ENCODE measurements around the gene NCBP3.

The NCBP3 gene

DNA sequence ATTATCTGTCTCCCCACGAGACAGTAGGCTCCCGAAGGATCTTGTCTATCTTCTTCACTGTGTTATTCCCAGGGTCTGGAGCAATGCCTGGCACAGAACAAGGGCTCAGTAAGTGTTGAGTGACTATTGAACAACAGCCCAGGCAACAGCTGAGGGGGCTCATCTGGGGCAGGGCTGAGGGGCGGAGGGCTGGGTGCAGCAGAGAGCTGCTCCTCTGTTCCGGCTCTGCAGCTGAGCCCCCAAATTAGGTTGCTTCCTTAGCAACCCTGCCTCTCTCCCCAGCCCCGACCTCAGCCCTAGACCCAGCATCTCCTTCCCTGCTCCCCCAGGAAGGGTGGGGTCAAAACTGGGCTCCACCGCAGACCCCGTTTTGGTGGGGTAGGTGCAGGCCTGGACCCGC is 77.3 kb downstream of the NCBP3 start:
- H3K79me2 ChIP-seq (ENCODE audit: control insufficient read depth, insufficient read depth, low read length, unreplicated experiment), result no peaks in the 10 kb centered on the region
- no peaks in the 10 kb centered on the region for H3K27me3 ChIP-seq (ENCODE audit: insufficient read depth, low read length)
- H3K27ac ChIP-seq (ENCODE audit: low read depth, low read length), result no peak overlapping the region
- no peak overlapping the region for H2AFZ ChIP-seq (ENCODE audit: low read length, unreplicated experiment)
- H3K4me1 ChIP-seq (ENCODE audit: control insufficient read depth, insufficient read depth, low read length, unreplicated experiment), result peaks cover 7% of the 10 kb centered on the region
- no peaks in the 10 kb centered on the region for H3K36me3 ChIP-seq (ENCODE audit: insufficient read depth, low read length)
- no peak overlapping the region for H3K4me3 ChIP-seq (ENCODE audit: low read depth, low read length)

DNA sequence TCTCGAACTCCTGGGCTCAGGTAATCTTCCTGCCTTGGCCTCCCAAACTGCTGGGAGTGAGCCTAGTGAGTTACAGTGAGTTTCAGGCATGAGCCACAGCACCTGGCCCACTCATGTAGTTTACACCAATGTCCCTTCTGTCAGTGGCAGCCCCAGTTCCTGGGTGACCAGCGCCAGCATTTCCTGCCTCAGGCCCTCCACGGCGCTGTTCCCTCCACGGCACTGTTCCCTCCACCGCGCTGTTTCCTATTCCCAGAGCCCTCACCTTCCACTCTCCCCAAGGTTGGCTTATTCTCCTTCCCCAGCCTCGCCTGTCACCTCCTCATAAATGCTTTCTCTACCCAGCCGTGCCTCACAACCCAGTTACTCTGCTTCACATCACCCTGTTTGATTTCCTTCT is 77.7 kb downstream of the NCBP3 start:
- H3K27ac ChIP-seq (ENCODE audit: low read depth, low read length), result no peak overlapping the region
- H2AFZ ChIP-seq (ENCODE audit: low read length, unreplicated experiment), result no peak overlapping the region
- no peaks in the 10 kb centered on the region for H3K36me3 ChIP-seq (ENCODE audit: insufficient read depth, low read length)
- H3K4me3 ChIP-seq (ENCODE audit: low read depth, low read length), result no peak overlapping the region
- H3K4me1 ChIP-seq (ENCODE audit: control insufficient read depth, insufficient read depth, low read length, unreplicated experiment), result peaks cover 3% of the 10 kb centered on the region
- no peaks in the 10 kb centered on the region for H3K79me2 ChIP-seq (ENCODE audit: control insufficient read depth, insufficient read depth, low read length, unreplicated experiment)
- H3K27me3 ChIP-seq (ENCODE audit: insufficient read depth, low read length), result no peaks in the 10 kb centered on the region

DNA sequence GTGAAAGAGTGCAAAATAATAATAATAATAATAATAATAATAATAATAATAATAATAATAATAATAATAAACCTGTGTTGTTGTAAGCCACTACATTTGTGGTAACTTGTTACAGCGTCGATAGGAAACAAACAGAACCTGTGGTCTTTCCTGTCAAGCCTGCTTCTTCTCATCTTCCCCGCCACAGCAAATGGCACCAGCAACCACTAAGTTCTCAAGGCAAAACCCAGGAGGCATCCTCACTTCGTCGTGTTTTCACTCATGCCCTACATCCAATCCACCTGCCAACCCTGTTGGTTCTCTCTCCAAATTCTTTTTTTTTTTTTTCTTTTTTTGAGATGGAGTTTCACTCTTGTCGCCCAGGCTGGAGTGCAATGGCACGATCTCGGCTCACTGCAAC is 79.3 kb downstream of the NCBP3 start:
- H3K27me3 ChIP-seq (ENCODE audit: insufficient read depth, low read length), result no peaks in the 10 kb centered on the region
- H3K27ac ChIP-seq (ENCODE audit: low read depth, low read length), result no peak overlapping the region
- H3K79me2 ChIP-seq (ENCODE audit: control insufficient read depth, insufficient read depth, low read length, unreplicated experiment), result no peaks in the 10 kb centered on the region
- H3K4me1 ChIP-seq (ENCODE audit: control insufficient read depth, insufficient read depth, low read length, unreplicated experiment), result no peaks in the 10 kb centered on the region
- H2AFZ ChIP-seq (ENCODE audit: low read length, unreplicated experiment), result no peak overlapping the region
- H3K4me3 ChIP-seq (ENCODE audit: low read depth, low read length), result no peak overlapping the region
- H3K36me3 ChIP-seq (ENCODE audit: insufficient read depth, low read length), result no peaks in the 10 kb centered on the region

DNA sequence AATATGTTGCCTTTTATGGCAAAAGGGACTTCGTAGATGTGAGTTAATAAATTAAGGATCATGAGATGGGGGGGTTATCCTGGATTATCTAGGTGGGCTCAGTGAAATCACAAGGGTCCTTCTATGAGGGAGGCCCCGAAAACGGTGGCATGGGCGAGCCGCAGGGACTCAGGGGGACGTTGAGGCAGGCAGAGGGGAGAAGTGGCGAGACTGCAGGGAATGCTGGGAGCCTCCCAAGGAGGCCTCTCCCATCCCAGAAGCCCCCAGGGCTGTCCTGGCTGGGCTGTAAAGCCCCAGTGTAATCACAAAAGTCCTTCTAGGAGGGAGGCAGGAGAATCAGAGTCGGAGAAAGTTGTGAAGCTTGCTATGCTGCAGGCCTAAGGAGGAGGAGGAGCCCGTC is 80.1 kb downstream of the NCBP3 start:
- H3K79me2 ChIP-seq (ENCODE audit: control insufficient read depth, insufficient read depth, low read length, unreplicated experiment), result no peaks in the 10 kb centered on the region
- no peaks in the 10 kb centered on the region for H3K27me3 ChIP-seq (ENCODE audit: insufficient read depth, low read length)
- no peak overlapping the region for H2AFZ ChIP-seq (ENCODE audit: low read length, unreplicated experiment)
- H3K4me1 ChIP-seq (ENCODE audit: control insufficient read depth, insufficient read depth, low read length, unreplicated experiment), result no peaks in the 10 kb centered on the region
- no peak overlapping the region for H3K27ac ChIP-seq (ENCODE audit: low read depth, low read length)
- H3K36me3 ChIP-seq (ENCODE audit: insufficient read depth, low read length), result no peaks in the 10 kb centered on the region
- H3K4me3 ChIP-seq (ENCODE audit: low read depth, low read length), result no peak overlapping the region

DNA sequence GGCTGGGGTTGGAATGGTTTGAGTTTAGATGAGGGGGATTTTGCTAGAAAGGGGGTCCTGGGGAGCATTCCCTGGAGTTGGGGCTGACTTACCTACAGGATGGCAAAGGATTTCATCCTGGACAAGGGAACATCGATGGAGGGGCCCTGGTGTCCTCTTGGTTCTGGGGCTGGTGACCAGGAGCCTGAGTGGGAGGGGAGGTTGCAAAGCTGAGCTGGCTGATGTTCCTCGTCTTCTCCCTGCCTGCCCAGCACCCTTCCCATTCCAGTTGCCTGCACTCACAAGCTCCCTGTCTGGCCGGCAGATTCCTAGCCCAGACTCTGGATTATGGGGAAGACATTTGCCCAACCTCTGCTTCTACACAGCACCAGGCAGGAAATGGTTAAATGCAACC is 82.3 kb downstream of the NCBP3 start:
- H3K79me2 ChIP-seq (ENCODE audit: control insufficient read depth, insufficient read depth, low read length, unreplicated experiment), result no peaks in the 10 kb centered on the region
- no peaks in the 10 kb centered on the region for H3K36me3 ChIP-seq (ENCODE audit: insufficient read depth, low read length)
- no peaks in the 10 kb centered on the region for H3K4me1 ChIP-seq (ENCODE audit: control insufficient read depth, insufficient read depth, low read length, unreplicated experiment)
- no peak overlapping the region for H3K27ac ChIP-seq (ENCODE audit: low read depth, low read length)
- no peak overlapping the region for H3K4me3 ChIP-seq (ENCODE audit: low read depth, low read length)
- H2AFZ ChIP-seq (ENCODE audit: low read length, unreplicated experiment), result no peak overlapping the region
- no peaks in the 10 kb centered on the region for H3K27me3 ChIP-seq (ENCODE audit: insufficient read depth, low read length)

DNA sequence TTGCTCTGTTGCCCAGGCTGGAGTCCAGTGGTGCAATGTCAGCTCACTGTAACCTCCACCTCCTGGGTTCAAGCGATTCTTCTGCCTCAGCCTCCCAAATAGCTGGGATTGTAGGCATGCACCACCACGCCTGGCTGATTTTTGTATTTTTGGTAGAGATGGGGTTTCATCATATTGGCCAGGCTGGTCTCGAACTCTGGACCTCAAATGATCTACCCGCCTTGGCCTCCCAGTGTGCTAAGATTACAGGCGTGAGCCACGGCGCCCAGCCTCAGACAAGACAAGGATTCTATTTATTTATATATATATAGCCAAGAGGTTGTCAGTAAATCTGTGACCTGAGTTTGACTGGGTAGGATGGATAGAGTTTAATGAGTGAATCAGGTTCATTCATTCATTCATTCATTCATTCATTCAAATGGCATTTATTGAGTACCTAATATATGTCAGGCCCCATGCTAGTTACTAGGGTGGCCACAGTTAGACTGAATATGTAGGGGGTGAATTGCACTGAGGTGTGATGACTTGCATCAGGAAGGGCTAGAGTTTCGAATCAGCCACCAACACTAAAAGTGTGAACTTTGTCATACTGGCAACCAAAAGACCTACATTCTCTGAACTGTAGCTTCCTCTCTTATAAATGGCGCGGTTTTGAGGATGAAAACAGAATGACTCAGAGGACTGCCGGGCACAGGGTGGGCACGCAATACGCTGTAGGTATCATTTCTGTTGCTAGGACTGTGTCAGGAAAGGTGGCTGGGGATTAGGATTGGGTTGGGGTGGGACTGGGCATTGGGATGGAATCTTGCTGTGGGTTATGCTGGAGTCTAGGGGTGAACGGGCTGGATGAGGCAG is 82.9 kb downstream of the NCBP3 start:
- Histone ChIP-seq H3K79me2 (ENCODE audit: control insufficient read depth, insufficient read depth, low read length, unreplicated experiment) (no peaks in the 10 kb centered on the region), H3K27me3 (ENCODE audit: insufficient read depth, low read length) (no peaks in the 10 kb centered on the region), H3K4me1 (ENCODE audit: control insufficient read depth, insufficient read depth, low read length, unreplicated experiment) (no peaks in the 10 kb centered on the region), H3K27ac (ENCODE audit: low read depth, low read length) (no peak overlapping the region), H3K4me3 (ENCODE audit: low read depth, low read length) (no peak overlapping the region), H3K36me3 (ENCODE audit: insufficient read depth, low read length) (no peaks in the 10 kb centered on the region), H2AFZ (ENCODE audit: low read length, unreplicated experiment) (no peak overlapping the region)

DNA sequence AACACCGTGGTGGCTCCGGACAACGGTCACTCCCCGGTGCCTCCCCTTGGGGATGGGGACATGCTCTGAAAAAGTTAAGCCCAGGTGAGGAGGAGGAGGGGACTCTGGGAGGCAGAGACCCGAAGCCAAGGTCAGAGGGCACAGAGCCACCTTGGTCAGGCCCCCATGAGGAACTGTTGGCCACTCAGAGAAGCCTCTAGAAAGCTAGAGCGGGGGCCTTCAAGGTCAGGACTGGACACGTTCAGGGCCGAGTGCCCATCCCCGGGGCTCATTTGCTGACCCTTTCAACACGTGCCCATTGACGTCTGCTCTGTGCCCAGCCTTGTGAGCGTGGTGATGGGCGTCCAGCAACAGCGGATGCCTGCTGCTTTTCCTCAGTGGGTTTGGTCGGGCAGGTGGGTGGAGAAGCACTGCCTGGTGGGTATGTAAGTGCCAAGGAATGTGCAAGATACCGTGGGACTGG is 84.1 kb downstream of the NCBP3 start:
- H3K79me2 ChIP-seq (ENCODE audit: control insufficient read depth, insufficient read depth, low read length, unreplicated experiment), result no peaks in the 10 kb centered on the region
- no peak overlapping the region for H2AFZ ChIP-seq (ENCODE audit: low read length, unreplicated experiment)
- H3K27me3 ChIP-seq (ENCODE audit: insufficient read depth, low read length), result no peaks in the 10 kb centered on the region
- no peak overlapping the region for H3K27ac ChIP-seq (ENCODE audit: low read depth, low read length)
- H3K4me3 ChIP-seq (ENCODE audit: low read depth, low read length), result no peak overlapping the region
- no peaks in the 10 kb centered on the region for H3K36me3 ChIP-seq (ENCODE audit: insufficient read depth, low read length)
- no peaks in the 10 kb centered on the region for H3K4me1 ChIP-seq (ENCODE audit: control insufficient read depth, insufficient read depth, low read length, unreplicated experiment)

DNA sequence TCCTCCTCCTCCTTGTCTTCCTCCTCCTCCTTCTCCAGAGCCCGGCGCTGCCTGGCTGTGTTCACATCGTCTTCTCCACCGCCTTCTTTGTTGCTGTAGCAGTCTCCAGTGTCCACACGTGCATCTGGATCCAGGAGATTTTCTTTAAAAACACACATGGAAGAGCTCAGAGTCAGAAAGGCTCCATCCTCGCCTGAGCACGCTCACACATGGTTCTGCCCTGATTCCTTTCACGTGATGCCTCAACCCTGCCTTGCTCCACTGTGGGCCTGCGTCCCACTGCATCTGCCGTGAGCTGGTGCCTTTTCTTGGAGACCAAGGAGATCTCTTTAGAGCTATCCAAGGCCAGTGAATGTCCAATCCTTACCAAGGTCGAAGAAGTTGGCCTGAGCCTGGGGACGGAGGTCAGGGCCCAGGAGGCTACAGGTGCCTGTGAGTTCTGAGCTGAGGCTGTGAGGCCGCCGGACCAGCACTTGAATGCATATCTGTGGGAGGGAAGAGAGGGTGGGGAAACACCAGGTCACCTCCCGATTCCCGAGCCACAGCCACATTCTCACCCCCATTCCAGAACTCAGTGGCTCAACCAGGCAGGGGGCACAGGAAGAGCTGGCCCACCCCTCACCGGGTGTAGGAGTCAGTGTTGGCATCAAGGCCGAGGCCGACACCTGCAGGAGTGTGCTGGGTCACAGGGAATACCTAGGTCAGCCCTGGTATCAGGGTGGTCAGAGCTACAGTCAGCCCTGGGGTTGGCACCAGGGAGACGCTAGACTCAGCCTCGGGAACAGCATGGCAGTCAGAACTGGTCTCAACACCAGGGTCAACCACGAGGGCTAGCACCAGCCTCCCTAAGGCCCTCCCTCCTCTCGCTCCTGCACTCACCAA is 84.8 kb downstream of the NCBP3 start:
- Histone ChIP-seq H3K79me2 (ENCODE audit: control insufficient read depth, insufficient read depth, low read length, unreplicated experiment) (no peaks in the 10 kb centered on the region), H3K27ac (ENCODE audit: low read depth, low read length) (no peak overlapping the region), H2AFZ (ENCODE audit: low read length, unreplicated experiment) (no peak overlapping the region), H3K27me3 (ENCODE audit: insufficient read depth, low read length) (no peaks in the 10 kb centered on the region), H3K4me1 (ENCODE audit: control insufficient read depth, insufficient read depth, low read length, unreplicated experiment) (no peaks in the 10 kb centered on the region), H3K4me3 (ENCODE audit: low read depth, low read length) (no peak overlapping the region), H3K36me3 (ENCODE audit: insufficient read depth, low read length) (no peaks in the 10 kb centered on the region)

DNA sequence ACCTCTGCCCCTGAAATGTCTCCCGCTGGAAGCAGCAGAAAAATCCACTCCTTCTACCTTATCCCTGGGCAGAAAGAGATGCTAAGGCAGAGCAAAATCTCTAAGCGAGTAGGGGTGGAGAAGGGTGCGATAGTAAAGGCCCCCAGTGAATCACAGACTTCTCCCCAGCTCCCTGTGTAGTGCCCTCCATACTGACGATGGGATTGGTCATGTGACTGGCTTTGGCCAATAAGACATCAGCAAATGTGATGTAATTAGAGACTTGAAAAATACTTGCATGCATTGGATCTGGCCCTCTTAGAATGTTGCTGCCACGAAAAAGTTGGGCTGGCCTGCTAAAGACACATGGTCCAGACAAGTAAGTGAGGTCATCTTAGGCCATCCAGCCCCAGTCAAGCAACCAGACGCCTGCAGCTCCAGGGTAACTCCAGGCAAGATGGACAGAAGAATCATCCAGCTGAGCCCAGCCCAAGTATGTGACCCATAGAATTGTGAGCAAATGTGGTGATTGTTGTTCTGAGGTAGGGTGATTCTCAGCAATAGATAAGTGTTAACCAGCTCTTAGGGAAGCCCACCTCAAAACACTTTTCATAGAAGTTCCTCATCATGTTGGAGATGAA is 86.3 kb downstream of the NCBP3 start:
- Histone ChIP-seq H2AFZ (ENCODE audit: low read length, unreplicated experiment) (no peak overlapping the region), H3K27ac (ENCODE audit: low read depth, low read length) (no peak overlapping the region), H3K27me3 (ENCODE audit: insufficient read depth, low read length) (no peaks in the 10 kb centered on the region), H3K4me1 (ENCODE audit: control insufficient read depth, insufficient read depth, low read length, unreplicated experiment) (no peaks in the 10 kb centered on the region), H3K36me3 (ENCODE audit: insufficient read depth, low read length) (no peaks in the 10 kb centered on the region), H3K4me3 (ENCODE audit: low read depth, low read length) (no peak overlapping the region), H3K79me2 (ENCODE audit: control insufficient read depth, insufficient read depth, low read length, unreplicated experiment) (no peaks in the 10 kb centered on the region)

DNA sequence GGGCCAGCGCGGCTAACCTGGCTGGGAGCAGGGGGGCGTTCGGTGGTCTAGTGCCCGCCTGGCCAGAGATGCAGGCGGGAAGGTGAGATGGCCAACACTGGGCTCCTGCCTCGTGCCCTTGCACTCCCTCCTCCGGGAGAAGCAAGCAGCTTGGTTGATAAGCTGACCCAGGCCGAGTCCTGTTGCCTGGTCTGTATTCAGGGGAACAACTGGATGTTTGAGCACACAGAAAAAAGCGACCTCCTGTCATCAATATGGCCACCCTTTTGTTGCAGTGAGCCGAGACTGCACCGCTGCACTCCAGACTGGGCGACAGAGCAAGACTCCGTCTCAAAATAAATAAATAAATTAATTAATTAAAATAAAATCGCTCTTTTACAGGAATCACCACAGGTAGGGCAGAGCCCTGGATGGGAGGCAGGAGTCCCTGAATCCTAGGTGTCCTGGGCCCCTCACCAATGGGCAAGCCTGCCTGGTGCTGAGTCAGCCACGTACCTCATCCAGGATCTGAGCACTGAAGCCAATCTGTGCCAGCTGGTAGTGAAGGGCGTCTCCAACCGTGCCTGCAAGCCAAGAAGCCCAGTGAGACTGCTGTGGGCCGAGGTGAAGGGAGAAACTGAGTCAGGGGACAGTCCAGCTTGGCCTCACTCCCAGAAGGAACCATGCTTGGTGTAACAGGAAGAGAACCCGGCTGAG is 90.6 kb downstream of the NCBP3 start:
- H3K27ac ChIP-seq (ENCODE audit: low read depth, low read length), result no peak overlapping the region
- no peak overlapping the region for H2AFZ ChIP-seq (ENCODE audit: low read length, unreplicated experiment)

More for the DNA sequence above, 90.6 kb downstream of the NCBP3 start:
- no peaks in the 10 kb centered on the region for H3K36me3 ChIP-seq (ENCODE audit: insufficient read depth, low read length)
- H3K4me3 ChIP-seq (ENCODE audit: low read depth, low read length), result no peak overlapping the region
- H3K79me2 ChIP-seq (ENCODE audit: control insufficient read depth, insufficient read depth, low read length, unreplicated experiment), result no peaks in the 10 kb centered on the region
- H3K27me3 ChIP-seq (ENCODE audit: insufficient read depth, low read length), result peaks cover 3% of the 10 kb centered on the region; the same call in 1 of the 2 replicates
- no peaks in the 10 kb centered on the region for H3K4me1 ChIP-seq (ENCODE audit: control insufficient read depth, insufficient read depth, low read length, unreplicated experiment)
